GM13976 (cell line): ENCODE results near the gene ATXN1.

Experiments
- DNase-seq: peaks from one replicate; pipeline ENCODE4 v3.0.0; 2012; ENCODE audit warnings: low spot score
- CTCF ChIP-seq: IDR thresholded peaks from 2 replicates; pipeline ENCODE4 v1.5.1; 2012; ENCODE audit warnings: borderline replicate concordance, mild to moderate bottlenecking; ENCODE audit not compliant: insufficient read depth; ENCODE audit errors: extremely low read depth, missing control alignments, control extremely low read depth
- in situ Hi-C: fragments of 300-500 bp; cut with MboI; formaldehyde crosslinking; loops from one replicate; pipeline ENCODE4 v1.12.0; 2022; ENCODE audit warnings: low sequenced_read_pairs, mixed read lengths, inconsistent platforms; ENCODE audit not compliant: unreplicated experiment

ATXN1 gene

GRCh38 chr6:16321826-16322225, 439.4 kb downstream of the ATXN1 start:
- TF ChIP-seq CTCF: no peak
- in situ Hi-C loops: no loop called here
- no peak for DNase-seq

- in situ Hi-C loops: no loop called here
- TF ChIP-seq CTCF: no peak
- no peak for DNase-seq
Observed at GRCh38 chr6:16321341-16321710, 439.9 kb downstream of the ATXN1 start.

GRCh38 chr6:16320533-16321340, 440.5 kb downstream of the ATXN1 start:
- TF ChIP-seq CTCF: no peak
- no peak for DNase-seq
- in situ Hi-C loops: no loop called here

GRCh38 chr6:16319813-16320532, 441.3 kb downstream of the ATXN1 start:
- DNase-seq: peak; percentile 63
- in situ Hi-C loops: no loop called here
- no peak for TF ChIP-seq CTCF

- TF ChIP-seq CTCF: no peak
- no peak for DNase-seq
- in situ Hi-C loops: no loop called here
Observed at GRCh38 chr6:16318953-16319720, 442.1 kb downstream of the ATXN1 start.

GRCh38 chr6:16318538-16318937, 442.7 kb downstream of the ATXN1 start:
- DNase-seq: no peak
- TF ChIP-seq CTCF: no peak
- in situ Hi-C loops: no loop called here
